Measurements from ENCODE around the gene OXT. TPM values are rescaled to one million over a fixed set of nuclear protein-coding genes. Genes with fewer than 3 reads are reported as not detected.

Gene OXT
- total and polyA plus RNA-seq, 2 donors (not counting 3 experiments of a cell fraction or from before 2014, with no cell fraction given), result not detected

- H4K20me1 ChIP-seq (replicated peaks; ENCODE audit: control insufficient read depth, extremely low read depth, insufficient read depth, low read length), result no peaks in the 10 kb centered on the region
- peaks cover 2 to 18% of the 10 kb centered on the region in 2 experiments for H3K36me3 ChIP-seq (ENCODE audit: control insufficient read depth in 2 of 2, extremely low read depth in 1 of 2, insufficient read depth in 2 of 2, low read length in 2 of 2)
- DNase-seq (ENCODE audit: low read depth, low spot score) (peak; percentile 31), FAIRE-seq (no peak)
- dilution Hi-C loops (cut with MboI; ENCODE audit: extremely low pct_ligation_motif_present, low sequenced_read_pairs) (no loop called here), intact Hi-C loops (cut with micrococcal nuclease) (no loop called here)
- H3K4me1 ChIP-seq (ENCODE audit: control insufficient read depth, extremely low read depth, insufficient read depth, low read length), result peaks cover 12% of the 10 kb centered on the region
- BruUV-seq (replicated peaks), result no TSS peak
- no peak overlapping the region for H2AFZ ChIP-seq (ENCODE audit: low read depth, low read length)
- H3K27ac ChIP-seq (ENCODE audit: insufficient read depth, low read depth, low read length), result no peak overlapping the region
- POLR2A ChIA-PET, result interaction anchor here (0.5 kb wide), 1 partner anchor 12 kb away, joined by 4 read pairs; no protein-coding TSS in a partner anchor
- no peak overlapping the region for H3K9ac ChIP-seq (replicated peaks; ENCODE audit: extremely low read depth, insufficient read depth, low read length)
- H3K9me1 ChIP-seq (replicated peaks; ENCODE audit: control insufficient read depth, extremely low read depth, insufficient read depth, low read length), result no peaks in the 10 kb centered on the region
- H3K9me3 ChIP-seq (replicated peaks; ENCODE audit: control insufficient read depth, insufficient read depth, low read length), result no peaks in the 10 kb centered on the region
- H3K79me2 ChIP-seq (ENCODE audit: control insufficient read depth, insufficient read depth, low read length), result peaks cover 5% of the 10 kb centered on the region
- no peaks in the 10 kb centered on the region for H3K27me3 ChIP-seq (ENCODE audit: control insufficient read depth in 2 of 2, insufficient read depth in 2 of 2, low read length in 2 of 2)
- no peak overlapping the region for H3K4me3 ChIP-seq (replicated peaks in 1 of 3; ENCODE audit: insufficient read depth in 1 of 3, low read depth in 1 of 3, low read length in 3 of 3)
- CTCF ChIA-PET, result interaction anchor here (1.1 to 2.1 kb wide), 3 partner anchors 12 to 286 kb away, joined by 3 to 7 read pairs (median 4); no protein-coding TSS in a partner anchor
- H3K4me2 ChIP-seq (ENCODE audit: insufficient read depth, low read length), result no peak overlapping the region
- no peak for TF ChIP-seq EZH2 (IDR thresholded peaks at IDR 0.05; ENCODE audit: borderline replicate concordance, low read depth, low read length, severe bottlenecking)
These were observed 29.5 kb upstream of the OXT start for GRCh38 chr20:3041854-3042409.

- intact Hi-C loops (cut with micrococcal nuclease) (no loop called here), dilution Hi-C loops (cut with MboI; ENCODE audit: extremely low pct_ligation_motif_present, low sequenced_read_pairs) (no loop called here)
- no peak overlapping the region for H3K4me3 ChIP-seq (replicated peaks in 1 of 3; ENCODE audit: insufficient read depth in 1 of 3, low read depth in 1 of 3, low read length in 3 of 3)
- no peak for DNase-seq (ENCODE audit: low read depth, low spot score)
- H3K4me1 ChIP-seq (ENCODE audit: control insufficient read depth, extremely low read depth, insufficient read depth, low read length), result peaks cover 13% of the 10 kb centered on the region
- H3K79me2 ChIP-seq (ENCODE audit: control insufficient read depth, insufficient read depth, low read length), result peaks cover 8% of the 10 kb centered on the region
- TF ChIP-seq CTCF (IDR thresholded peaks at IDR 0.05; ENCODE audit: extremely low read depth in 1 of 2, insufficient read depth in 1 of 2, low read depth in 1 of 2, low read length in 2 of 2), result no peak
- TF ChIP-seq MAX (IDR thresholded peaks at IDR 0.05; ENCODE audit: insufficient read depth, insufficient read length), result no peak
- TF ChIP-seq JUN (IDR thresholded peaks at IDR 0.05; ENCODE audit: borderline replicate concordance, insufficient read depth, insufficient read length, low read depth), result no peak
- TF ChIP-seq POLR2AphosphoS5 (IDR thresholded peaks at IDR 0.05; ENCODE audit: insufficient read depth, low read depth, low read length), result no peak
- no peak for TF ChIP-seq POLR2A (IDR thresholded peaks at IDR 0.05; ENCODE audit: low read depth, low read length)
- no peak for TF ChIP-seq EZH2 (IDR thresholded peaks at IDR 0.05; ENCODE audit: borderline replicate concordance, low read depth, low read length, severe bottlenecking)
- TF ChIP-seq FOS (IDR thresholded peaks at IDR 0.05; ENCODE audit: borderline replicate concordance, insufficient read depth, low read length), result no peak
- no peak for TF ChIP-seq MYC (IDR thresholded peaks at IDR 0.05; ENCODE audit: low read depth, low read length)
- no peaks in the 10 kb centered on the region for H3K9me3 ChIP-seq (replicated peaks; ENCODE audit: control insufficient read depth, insufficient read depth, low read length)
- H4K20me1 ChIP-seq (replicated peaks; ENCODE audit: control insufficient read depth, extremely low read depth, insufficient read depth, low read length), result no peaks in the 10 kb centered on the region
- H3K27ac ChIP-seq (ENCODE audit: insufficient read depth, low read depth, low read length), result no peak overlapping the region
- no TSS peak for BruUV-seq (replicated peaks)
- POLR2A ChIA-PET, result interaction anchor here (0.5 kb wide), 1 partner anchor 11 kb away, joined by 4 read pairs; no protein-coding TSS in a partner anchor
- no peak overlapping the region for H2AFZ ChIP-seq (ENCODE audit: low read depth, low read length)
- no peaks in the 10 kb centered on the region for H3K9me1 ChIP-seq (replicated peaks; ENCODE audit: control insufficient read depth, extremely low read depth, insufficient read depth, low read length)
- H3K36me3 ChIP-seq (ENCODE audit: control insufficient read depth in 2 of 2, extremely low read depth in 1 of 2, insufficient read depth in 2 of 2, low read length in 2 of 2), result peaks cover 2 to 13% of the 10 kb centered on the region in 2 experiments
- no peak overlapping the region for H3K4me2 ChIP-seq (ENCODE audit: insufficient read depth, low read length)
- H3K27me3 ChIP-seq (ENCODE audit: control insufficient read depth in 2 of 2, insufficient read depth in 2 of 2, low read length in 2 of 2), result no peaks in the 10 kb centered on the region
- no peak for FAIRE-seq
- CTCF ChIA-PET, result interaction anchor here (1.3 to 2.1 kb wide), 3 partner anchors 11 to 177 kb away, joined by 4 to 8 read pairs (median 7); no protein-coding TSS in a partner anchor
- H3K9ac ChIP-seq (replicated peaks; ENCODE audit: extremely low read depth, insufficient read depth, low read length), result no peak overlapping the region
These were observed 28.8 kb upstream of the OXT start for GRCh38 chr20:3042625-3043024.

All from endothelial cell of umbilical vein (primary cell).